ENCODE measurements around the gene LTBP1. TPM values are rescaled to one million over a fixed set of nuclear protein-coding genes. Genes with fewer than 3 reads are reported as not detected.
"Not testable (repeated sequence)": the region's sequence is repeated elsewhere in the genome, so short reads cannot be mapped to it uniquely, and the experiment has no call there.

LTBP1 gene
- total RNA-seq, 1 experiment from 2014 or later: 1.2 TPM

- DNase-seq (ENCODE audit: low spot score): no peak
These were observed 95.5 kb downstream of the LTBP1 start for GRCh38 chr2:33042265-33042664.

- no peak for DNase-seq (ENCODE audit: low spot score)
These were observed 96.1 kb downstream of the LTBP1 start for GRCh38 chr2:33042819-33043218.

- no peak for DNase-seq (ENCODE audit: low spot score)
These were observed 101.2 kb downstream of the LTBP1 start for GRCh38 chr2:33047939-33048338.

- DNase-seq (ENCODE audit: low spot score): no peak
These were observed 105.0 kb downstream of the LTBP1 start for GRCh38 chr2:33051586-33052360.

- no peak for DNase-seq (ENCODE audit: low spot score)
These were observed 105.6 kb downstream of the LTBP1 start for GRCh38 chr2:33052361-33052735.

GRCh38 chr2:33052795-33053194 is 106.0 kb downstream of the LTBP1 start:
- not testable (repeated sequence) for DNase-seq (ENCODE audit: low spot score)

GRCh38 chr2:33056170-33056569 is 109.4 kb downstream of the LTBP1 start:
- no peak for DNase-seq (ENCODE audit: low spot score)

- DNase-seq (ENCODE audit: low spot score): not testable (repeated sequence)
These were observed 110.7 kb downstream of the LTBP1 start for GRCh38 chr2:33057307-33058028.

GRCh38 chr2:33058716-33059470 is 112.1 kb downstream of the LTBP1 start:
- no peak for DNase-seq (ENCODE audit: low spot score)

GRCh38 chr2:33059471-33060156 is 112.9 kb downstream of the LTBP1 start:
- DNase-seq (ENCODE audit: low spot score): no peak

- no peak for DNase-seq (ENCODE audit: low spot score)
These were observed 113.7 kb downstream of the LTBP1 start for GRCh38 chr2:33060405-33060804.

GRCh38 chr2:33062665-33063250 is 116.0 kb downstream of the LTBP1 start:
- DNase-seq (ENCODE audit: low spot score): no peak

GRCh38 chr2:33064349-33064801 is 117.6 kb downstream of the LTBP1 start:
- no peak for DNase-seq (ENCODE audit: low spot score)

GRCh38 chr2:33067598-33067997 is 120.8 kb downstream of the LTBP1 start:
- no peak for DNase-seq (ENCODE audit: low spot score)

GRCh38 chr2:33068261-33068660 is 121.5 kb downstream of the LTBP1 start:
- DNase-seq (ENCODE audit: low spot score): no peak

GRCh38 chr2:33069894-33070651 is 123.3 kb downstream of the LTBP1 start:
- DNase-seq (ENCODE audit: low spot score): peak; percentile 59

- no peak for DNase-seq (ENCODE audit: low spot score)
These were observed 124.8 kb downstream of the LTBP1 start for GRCh38 chr2:33071591-33071990.

GRCh38 chr2:33072614-33073013 is 125.9 kb downstream of the LTBP1 start:
- no peak for DNase-seq (ENCODE audit: low spot score)

- DNase-seq (ENCODE audit: low spot score): no peak
These were observed 126.3 kb downstream of the LTBP1 start for GRCh38 chr2:33073018-33073417.

- no peak for DNase-seq (ENCODE audit: low spot score)
These were observed 127.4 kb downstream of the LTBP1 start for GRCh38 chr2:33074197-33074596.
